CD4-positive, alpha-beta T cell treated with Interleukin-21 for 1 hour (primary cell): Measurements from ENCODE around the gene MAPRE2.

Experiments
- DNase-seq: peaks from one replicate; pipeline ENCODE4 v3.0.0-alpha.2; 2020

The MAPRE2 gene

DNA sequence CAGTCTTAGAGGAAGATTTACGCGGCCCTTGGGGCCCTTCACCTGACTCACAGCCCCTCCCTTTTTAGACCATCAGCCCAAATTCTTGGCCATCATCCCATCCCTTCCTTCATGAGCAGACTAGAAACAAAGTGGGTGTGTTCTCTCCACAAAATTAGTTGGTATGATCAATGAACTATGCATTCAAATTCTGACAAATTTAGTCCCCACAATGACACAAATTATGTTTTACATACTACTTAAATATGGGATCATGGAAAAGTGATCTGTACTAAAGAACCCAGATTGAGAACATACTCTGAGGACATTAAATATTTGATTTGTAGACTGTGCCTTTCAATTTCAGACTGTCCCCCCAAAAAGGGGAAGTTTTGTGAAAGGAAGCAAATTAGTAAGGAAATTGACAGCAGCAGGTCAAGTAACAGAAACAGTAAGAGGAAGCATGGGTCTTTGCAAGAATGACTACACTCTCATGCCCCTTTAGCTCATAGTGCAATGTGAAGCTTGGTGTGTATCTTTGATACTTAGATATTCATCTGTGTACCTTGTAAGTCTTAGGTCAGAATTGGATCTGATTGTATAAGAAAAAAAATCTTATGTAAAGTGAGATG is 2.2 kb upstream of the MAPRE2 start:
- DNase-seq = no peak

DNA sequence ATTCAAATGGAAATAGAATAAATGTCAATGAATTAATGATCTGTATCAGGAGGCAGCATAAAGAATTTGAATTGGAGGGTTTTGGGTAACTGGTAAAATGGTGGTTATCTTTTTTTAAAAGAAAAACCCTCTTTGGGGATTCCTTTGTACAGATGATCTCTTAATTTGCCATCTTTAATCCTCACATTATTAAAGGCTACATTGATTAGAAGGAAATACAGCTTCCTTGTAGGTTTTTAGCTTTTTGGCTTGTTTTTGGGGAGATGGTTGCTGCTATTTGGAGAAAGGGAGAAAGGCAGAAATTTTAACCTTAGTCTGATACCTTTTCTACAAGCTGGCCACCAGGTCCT is 600 bp upstream of the MAPRE2 start:
- no peak for DNase-seq

- peak; percentile 40 for DNase-seq
Measured at GRCh38 chr18:35041815-35042387, 688 bp downstream of the MAPRE2 start.

GRCh38 chr18:35042389-35043071 is 1.3 kb downstream of the MAPRE2 start:
- DNase-seq = peak; percentile 75

GRCh38 chr18:35043207-35043606 is 2.0 kb downstream of the MAPRE2 start:
- no peak for DNase-seq

DNA sequence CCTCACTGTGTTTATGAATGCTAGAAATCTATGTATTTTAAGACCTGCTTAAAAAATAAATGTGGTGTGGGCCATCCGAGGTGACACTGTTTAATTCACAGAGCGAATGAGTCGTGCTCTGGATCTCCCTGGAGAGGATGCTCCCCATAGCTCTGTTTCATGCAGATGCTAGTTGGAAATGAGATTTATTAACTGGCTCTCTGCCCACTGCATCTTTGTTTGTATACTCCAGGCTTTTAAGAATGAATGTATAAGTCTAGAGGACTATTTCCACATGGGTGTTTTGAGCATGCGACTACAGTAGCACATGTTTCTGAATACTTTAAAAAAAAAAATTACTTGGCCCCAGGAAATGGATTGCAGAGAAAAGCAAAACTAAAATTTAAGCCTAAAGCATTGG is 3.9 kb downstream of the MAPRE2 start:
- no peak for DNase-seq

- no peak for DNase-seq
Measured at GRCh38 chr18:35045806-35046205, 4.6 kb downstream of the MAPRE2 start.

DNA sequence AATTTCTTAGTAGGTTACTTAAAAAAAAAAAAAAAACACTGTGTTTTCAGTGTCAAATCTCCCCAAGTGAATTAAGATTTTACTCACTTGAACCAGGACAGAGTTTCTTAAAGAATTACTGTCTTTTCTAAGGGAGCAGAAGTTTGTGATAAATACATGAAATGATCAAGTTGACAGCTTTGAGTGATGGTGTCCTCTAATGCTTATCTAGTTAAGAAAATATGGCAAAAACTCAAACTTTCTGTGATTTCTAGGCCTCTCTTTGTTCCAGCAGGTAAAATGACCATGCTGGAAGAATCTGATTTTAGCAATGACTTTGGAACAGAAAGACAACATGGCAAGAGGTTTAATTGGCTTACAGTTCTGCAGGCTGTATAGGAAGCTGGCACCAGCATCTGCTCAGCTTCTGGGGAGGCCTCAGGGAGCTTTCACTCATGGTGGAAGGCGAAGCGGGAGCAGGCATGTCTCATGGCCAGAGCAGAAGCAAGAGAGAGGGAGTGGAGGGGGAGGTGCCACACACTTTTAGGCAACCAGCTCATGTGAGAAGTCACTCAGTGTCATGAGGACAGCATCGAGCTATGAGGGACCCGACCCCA is 6.6 kb downstream of the MAPRE2 start:
- no peak for DNase-seq

DNA sequence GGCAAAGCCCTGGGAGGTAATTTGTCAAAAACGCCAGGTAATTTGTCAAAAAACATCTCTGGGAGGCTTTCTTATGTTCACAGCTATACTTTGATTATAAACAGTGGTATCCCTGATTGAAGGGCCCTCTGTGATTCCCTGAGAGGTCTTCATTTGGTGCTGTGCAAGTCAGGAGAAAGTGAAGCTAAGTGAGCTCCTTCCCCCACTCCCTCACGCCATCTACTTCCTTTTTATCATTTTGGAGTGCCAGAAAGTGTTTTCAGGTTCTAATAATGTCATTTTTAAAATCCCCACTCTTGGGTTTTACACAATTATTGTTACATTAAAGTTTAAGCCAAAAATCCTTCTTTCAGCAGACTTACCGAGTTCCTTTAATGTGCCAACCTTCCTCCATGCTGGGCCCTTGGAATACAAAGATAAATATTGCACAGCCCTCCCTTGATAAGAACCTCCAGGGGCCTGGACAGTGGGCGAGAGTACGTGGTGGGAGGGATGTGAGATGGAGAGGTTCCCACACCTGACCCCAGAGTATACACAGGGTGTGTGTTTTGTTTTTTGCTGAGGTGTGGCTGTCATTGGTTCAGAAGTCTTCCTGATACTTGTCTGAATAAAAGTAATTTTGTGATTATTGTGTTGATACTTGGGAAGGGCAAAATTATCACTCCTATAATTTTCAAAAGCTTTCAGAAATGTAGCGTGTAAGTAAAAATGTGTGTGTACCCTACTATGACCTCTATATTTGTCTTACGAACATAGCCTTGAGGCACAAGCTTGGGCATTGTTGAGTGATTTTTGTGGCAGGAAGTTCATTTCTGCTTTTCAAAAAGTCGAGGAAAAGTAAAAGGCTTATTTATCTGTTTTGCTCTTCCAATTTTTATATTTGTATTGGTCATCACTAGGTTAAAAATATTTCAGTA is 8.2 kb downstream of the MAPRE2 start:
- no peak for DNase-seq

GRCh38 chr18:35050028-35050546 is 8.9 kb downstream of the MAPRE2 start:
- DNase-seq = no peak

GRCh38 chr18:35050705-35051195 is 9.5 kb downstream of the MAPRE2 start:
- DNase-seq = no peak

- DNase-seq = no peak
Measured at GRCh38 chr18:35051641-35052377, 10.6 kb downstream of the MAPRE2 start.

GRCh38 chr18:35054401-35054800 is 13.2 kb downstream of the MAPRE2 start:
- DNase-seq = no peak

- no peak for DNase-seq
Measured at GRCh38 chr18:35055105-35055504, 13.9 kb downstream of the MAPRE2 start.

DNA sequence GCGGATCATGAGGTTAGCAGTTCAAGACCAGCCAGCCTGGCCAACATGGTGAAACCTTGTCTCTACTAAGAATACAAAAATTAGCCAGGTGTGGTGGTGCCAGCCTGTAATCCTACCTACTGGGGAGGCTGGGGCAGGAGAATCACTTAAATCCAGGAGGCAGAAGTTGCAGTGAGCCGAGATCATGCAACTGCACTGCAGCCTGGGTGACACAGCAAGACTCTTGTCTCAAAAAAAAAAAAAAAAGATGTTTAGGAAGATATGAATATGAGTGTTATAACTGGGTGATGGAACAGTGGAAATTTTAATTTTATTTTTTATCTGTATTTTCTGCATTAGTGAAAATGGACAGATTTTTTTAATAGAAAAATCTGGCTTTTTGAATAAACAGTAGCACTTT is 14.5 kb downstream of the MAPRE2 start:
- DNase-seq = no peak

DNA sequence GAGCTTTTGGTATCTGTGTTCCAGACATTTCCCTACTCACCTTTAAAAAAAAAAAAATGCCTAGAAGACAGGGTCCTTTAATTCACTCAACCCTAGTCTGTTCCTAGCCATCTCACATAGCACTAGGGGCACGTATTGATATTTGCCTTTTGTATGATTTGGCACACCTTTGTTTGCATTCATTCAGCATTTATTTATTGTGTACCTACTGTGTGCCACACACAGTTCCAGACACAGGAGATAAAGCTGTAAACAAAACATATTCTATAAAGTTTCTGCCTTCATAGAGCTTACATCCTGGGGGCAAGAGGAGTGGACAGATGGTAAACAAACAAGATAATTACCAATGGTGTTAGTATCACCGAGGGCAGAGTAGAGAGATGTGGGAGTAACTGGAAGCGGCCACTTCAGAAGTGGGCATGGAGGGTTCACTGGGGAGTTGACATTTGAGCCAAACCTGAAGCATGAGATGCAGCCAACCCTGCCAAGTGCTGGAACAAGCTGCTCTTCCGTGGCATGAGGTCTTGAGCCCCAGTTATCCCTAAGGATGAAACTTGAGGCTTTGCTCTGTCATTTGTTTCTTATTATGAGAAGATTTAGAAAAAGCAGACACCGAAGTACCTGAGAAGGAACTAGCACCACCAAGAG is 18.2 kb downstream of the MAPRE2 start:
- DNase-seq = no peak

DNA sequence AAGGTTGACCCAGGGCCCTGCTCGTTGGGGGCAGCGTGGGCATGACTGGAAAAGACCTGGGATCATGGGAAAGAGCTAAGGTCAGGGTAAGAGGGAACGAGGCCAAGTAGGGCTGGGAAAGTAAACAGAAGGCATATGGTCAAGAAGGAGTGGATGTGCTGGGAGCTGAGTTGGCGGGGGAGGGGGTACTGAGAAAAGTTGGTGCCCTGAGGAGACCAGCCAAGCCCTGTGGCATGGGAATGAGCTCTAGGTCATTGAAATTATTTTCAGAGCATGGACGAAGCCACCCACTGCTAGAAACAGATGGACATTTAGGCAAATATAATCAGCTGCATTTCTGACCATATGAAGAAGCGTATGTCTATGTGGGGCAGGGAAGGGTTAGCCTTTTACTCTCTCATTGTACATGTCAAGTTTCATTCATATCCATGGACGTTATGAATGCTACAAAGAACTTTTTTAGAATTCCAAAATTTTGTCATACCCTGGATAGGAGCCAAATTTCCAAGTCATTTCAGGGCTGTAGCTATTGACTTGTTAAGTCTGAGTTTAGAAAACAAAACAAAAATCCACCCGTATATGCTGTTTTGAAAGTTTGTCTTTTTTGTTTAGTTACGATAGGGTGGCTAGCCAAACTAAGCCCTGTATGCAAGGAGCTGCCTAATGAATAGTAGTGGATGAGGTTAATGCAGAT is 19.1 kb downstream of the MAPRE2 start:
- no peak for DNase-seq

DNA sequence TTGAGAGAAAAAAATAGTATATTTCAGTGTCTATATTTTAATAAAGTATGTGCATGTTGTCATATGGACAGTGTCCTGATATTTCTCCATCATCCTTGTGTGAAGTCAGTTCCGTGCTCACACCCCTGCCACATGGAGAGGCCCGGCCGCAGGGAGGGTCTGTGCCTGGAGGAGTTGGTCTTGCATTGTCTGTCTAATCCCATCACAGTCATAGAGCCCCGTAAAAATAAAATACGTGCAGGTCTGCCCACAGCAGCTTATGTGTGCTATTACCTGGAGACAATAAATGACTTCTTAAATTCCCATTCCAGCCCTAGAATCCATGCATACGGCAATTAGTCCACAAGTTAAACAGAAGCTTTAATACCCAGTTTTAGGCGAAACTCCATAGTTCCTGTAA is 20.1 kb downstream of the MAPRE2 start:
- no peak for DNase-seq

DNA sequence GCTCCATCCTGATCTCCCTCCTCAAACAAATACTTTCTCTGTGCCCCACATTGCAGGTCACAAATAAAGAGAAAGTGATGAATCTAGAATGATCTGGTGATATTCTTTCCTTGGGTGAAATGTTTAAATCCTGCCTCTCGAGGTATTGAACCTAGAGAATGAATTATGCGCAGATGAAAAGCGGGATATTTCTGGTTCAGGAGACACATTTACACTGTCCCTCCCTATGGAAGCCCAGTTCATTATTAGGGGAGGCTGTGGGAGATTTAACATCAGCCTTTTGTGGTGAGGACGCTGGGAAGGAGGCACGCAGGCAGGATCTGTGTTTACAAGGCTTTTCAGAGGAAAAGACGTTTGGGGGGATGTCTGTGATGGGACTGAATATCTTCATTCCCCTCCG is 20.6 kb downstream of the MAPRE2 start:
- no peak for DNase-seq

DNA sequence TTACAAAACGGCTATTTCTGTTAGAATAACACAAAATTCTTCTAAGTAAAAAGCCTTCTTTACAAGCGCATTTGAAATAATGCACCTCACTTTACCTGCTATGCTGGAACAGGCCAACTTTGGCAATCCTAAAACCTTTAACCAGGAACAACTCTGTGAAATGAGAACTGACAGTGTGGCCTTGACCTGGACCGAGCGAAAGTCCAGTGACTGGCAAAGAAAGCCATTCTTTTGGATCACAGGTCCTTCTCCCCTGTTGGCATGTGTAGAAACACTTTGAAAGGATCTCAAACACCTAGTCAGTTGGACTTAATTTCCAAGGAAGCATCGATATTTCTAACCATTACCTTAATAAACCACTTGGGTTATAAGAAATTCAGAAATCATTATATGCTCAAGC is 21.2 kb downstream of the MAPRE2 start:
- no peak for DNase-seq
